Measurements from ENCODE around the gene CRYBG1. TPM values are rescaled to one million over a fixed set of nuclear protein-coding genes. Genes with fewer than 3 reads are reported as not detected.
"Not testable (repeated sequence)": the region's sequence is repeated elsewhere in the genome, so short reads cannot be mapped to it uniquely, and the experiment has no call there.

CRYBG1 gene
- total RNA-seq, 2 donors from 2014 or later = 37.4 to 50.7 TPM

- H3K9me3 Mint-ChIP-seq = peaks cover 2 to 3% of the 10 kb centered on the region in 2 donors
- no peak overlapping the region for H3K4me3 Mint-ChIP-seq
- ATAC-seq (replicated peaks in 1 of 2) (no peak), DNase-seq (no peak)
- H3K4me1 Mint-ChIP-seq (ENCODE audit: low read depth) = peaks cover 45% of the 10 kb centered on the region
- no peak overlapping the region for H3K27ac Mint-ChIP-seq
- peaks cover 18 to 46% of the 10 kb centered on the region in 2 donors for H3K36me3 Mint-ChIP-seq (ENCODE audit: insufficient read depth in 2 of 2)
- H3K27me3 Mint-ChIP-seq (ENCODE audit: low read depth) = no peaks in the 10 kb centered on the region
These were observed 195.2 kb downstream of the CRYBG1 start for GRCh38 chr6:106555767-106556166.

- DNase-seq (no peak), ATAC-seq (replicated peaks in 1 of 2) (no peak)
- no peak overlapping the region for H3K27ac Mint-ChIP-seq
- H3K4me1 Mint-ChIP-seq (ENCODE audit: low read depth) = peaks cover 52% of the 10 kb centered on the region
- H3K27me3 Mint-ChIP-seq (ENCODE audit: low read depth) = no peaks in the 10 kb centered on the region
- H3K9me3 Mint-ChIP-seq = no peaks in the 10 kb centered on the region
- H3K4me3 Mint-ChIP-seq = no peak overlapping the region
- H3K36me3 Mint-ChIP-seq (ENCODE audit: insufficient read depth in 2 of 2) = peaks cover 14 to 40% of the 10 kb centered on the region in 2 donors
These were observed 195.9 kb downstream of the CRYBG1 start for GRCh38 chr6:106556368-106556960.

GRCh38 chr6:106557837-106558236 is 197.3 kb downstream of the CRYBG1 start:
- no peak overlapping the region for H3K4me3 Mint-ChIP-seq
- H3K27ac Mint-ChIP-seq = peak overlapping the region; percentile 73
- H3K9me3 Mint-ChIP-seq = no peaks in the 10 kb centered on the region
- no peak for ATAC-seq (replicated peaks in 1 of 2)
- peaks cover 14 to 31% of the 10 kb centered on the region in 2 donors for H3K36me3 Mint-ChIP-seq (ENCODE audit: insufficient read depth in 2 of 2)
- no peaks in the 10 kb centered on the region for H3K27me3 Mint-ChIP-seq (ENCODE audit: low read depth)
- H3K4me1 Mint-ChIP-seq (ENCODE audit: low read depth) = peaks cover 48% of the 10 kb centered on the region
- no peak for DNase-seq

GRCh38 chr6:106558364-106558763 is 197.8 kb downstream of the CRYBG1 start:
- DNase-seq = no peak
- Mint-ChIP-seq H3K27ac (peak overlapping the region; percentile 73), H3K27me3 (ENCODE audit: low read depth) (no peaks in the 10 kb centered on the region), H3K36me3 (ENCODE audit: insufficient read depth in 2 of 2) (peaks cover 13 to 31% of the 10 kb centered on the region in 2 donors), H3K9me3 (no peaks in the 10 kb centered on the region), H3K4me1 (ENCODE audit: low read depth) (peaks cover 43% of the 10 kb centered on the region), H3K4me3 (no peak overlapping the region)
- no peak for ATAC-seq (replicated peaks in 1 of 2)

- Mint-ChIP-seq H3K4me1 (ENCODE audit: low read depth) (peaks cover 35% of the 10 kb centered on the region), H3K36me3 (ENCODE audit: insufficient read depth in 2 of 2) (peaks cover 9 to 22% of the 10 kb centered on the region in 2 donors)
- not testable (repeated sequence) for H3K27me3 Mint-ChIP-seq (ENCODE audit: low read depth); DNase-seq; H3K9me3 Mint-ChIP-seq; H3K27ac Mint-ChIP-seq; H3K4me3 Mint-ChIP-seq
- ATAC-seq (replicated peaks in 1 of 2) = peak; percentile 28 to 34
These were observed 199.1 kb downstream of the CRYBG1 start for GRCh38 chr6:106559659-106560058.

- no peak overlapping the region for H3K4me3 Mint-ChIP-seq
- H3K27ac Mint-ChIP-seq = peak overlapping the region; percentile 63
- no peaks in the 10 kb centered on the region for H3K9me3 Mint-ChIP-seq
- peaks cover 41% of the 10 kb centered on the region for H3K4me1 Mint-ChIP-seq (ENCODE audit: low read depth)
- ATAC-seq (replicated peaks in 1 of 2) = peak; percentile 57 to 62
- no peaks in the 10 kb centered on the region for H3K27me3 Mint-ChIP-seq (ENCODE audit: low read depth)
- DNase-seq = no peak
- peaks cover 4 to 20% of the 10 kb centered on the region in 2 donors for H3K36me3 Mint-ChIP-seq (ENCODE audit: insufficient read depth in 2 of 2)
These were observed 200.6 kb downstream of the CRYBG1 start for GRCh38 chr6:106560996-106561685.

- no peaks in the 10 kb centered on the region for H3K27me3 Mint-ChIP-seq (ENCODE audit: low read depth)
- DNase-seq = no peak
- no peak overlapping the region for H3K4me3 Mint-ChIP-seq
- peak overlapping the region; percentile 63 for H3K27ac Mint-ChIP-seq
- peaks cover 6 to 23% of the 10 kb centered on the region in 2 donors for H3K36me3 Mint-ChIP-seq (ENCODE audit: insufficient read depth in 2 of 2)
- ATAC-seq (replicated peaks in 1 of 2) = no peak
- H3K4me1 Mint-ChIP-seq (ENCODE audit: low read depth) = peaks cover 41% of the 10 kb centered on the region
- no peaks in the 10 kb centered on the region for H3K9me3 Mint-ChIP-seq
These were observed 201.3 kb downstream of the CRYBG1 start for GRCh38 chr6:106561686-106562405.

- Mint-ChIP-seq H3K36me3 (ENCODE audit: insufficient read depth in 2 of 2) (peaks cover 6 to 25% of the 10 kb centered on the region in 2 donors), H3K27ac (peak overlapping the region; percentile 55), H3K4me1 (ENCODE audit: low read depth) (peaks cover 50% of the 10 kb centered on the region), H3K4me3 (no peak overlapping the region), H3K9me3 (no peaks in the 10 kb centered on the region), H3K27me3 (ENCODE audit: low read depth) (no peaks in the 10 kb centered on the region)
- ATAC-seq (replicated peaks in 1 of 2) (no peak), DNase-seq (no peak)
These were observed 203.1 kb downstream of the CRYBG1 start for GRCh38 chr6:106563614-106564013.

- no peak overlapping the region for H3K27ac Mint-ChIP-seq
- H3K36me3 Mint-ChIP-seq (ENCODE audit: insufficient read depth in 2 of 2) = peaks cover 6 to 22% of the 10 kb centered on the region in 2 donors
- no peaks in the 10 kb centered on the region for H3K27me3 Mint-ChIP-seq (ENCODE audit: low read depth)
- H3K4me1 Mint-ChIP-seq (ENCODE audit: low read depth) = peaks cover 47% of the 10 kb centered on the region
- H3K4me3 Mint-ChIP-seq = no peak overlapping the region
- no peaks in the 10 kb centered on the region for H3K9me3 Mint-ChIP-seq
- no peak for ATAC-seq (replicated peaks in 1 of 2)
- DNase-seq = no peak
These were observed 204.0 kb downstream of the CRYBG1 start for GRCh38 chr6:106564476-106564875.

- no peak for DNase-seq
- peak in 1 of 2 donors; percentile 46 for ATAC-seq (replicated peaks in 1 of 2)
- peaks cover 29% of the 10 kb centered on the region for H3K4me1 Mint-ChIP-seq (ENCODE audit: low read depth)
- peak overlapping the region; percentile 72 for H3K27ac Mint-ChIP-seq
- H3K9me3 Mint-ChIP-seq = no peaks in the 10 kb centered on the region
- no peaks in the 10 kb centered on the region for H3K27me3 Mint-ChIP-seq (ENCODE audit: low read depth)
- H3K4me3 Mint-ChIP-seq = peak overlapping the region in 1 of 2 donors; percentile 13
- peaks cover 5 to 19% of the 10 kb centered on the region in 2 donors for H3K36me3 Mint-ChIP-seq (ENCODE audit: insufficient read depth in 2 of 2)
These were observed 208.0 kb downstream of the CRYBG1 start for GRCh38 chr6:106568530-106568929.

- no peaks in the 10 kb centered on the region for H3K27me3 Mint-ChIP-seq (ENCODE audit: low read depth)
- peaks cover 29% of the 10 kb centered on the region for H3K4me1 Mint-ChIP-seq (ENCODE audit: low read depth)
- no peak for ATAC-seq (replicated peaks in 1 of 2)
- no peak overlapping the region for H3K4me3 Mint-ChIP-seq
- H3K36me3 Mint-ChIP-seq (ENCODE audit: insufficient read depth in 2 of 2) = peaks cover 2 to 19% of the 10 kb centered on the region in 2 donors
- H3K27ac Mint-ChIP-seq = no peak overlapping the region
- no peak for DNase-seq
- no peaks in the 10 kb centered on the region for H3K9me3 Mint-ChIP-seq
These were observed 208.9 kb downstream of the CRYBG1 start for GRCh38 chr6:106569428-106569827.

GRCh38 chr6:106572436-106572835 is 211.9 kb downstream of the CRYBG1 start:
- Mint-ChIP-seq H3K9me3 (no peaks in the 10 kb centered on the region), H3K27me3 (ENCODE audit: low read depth) (no peaks in the 10 kb centered on the region), H3K27ac (no peak overlapping the region), H3K4me1 (ENCODE audit: low read depth) (peaks cover 16% of the 10 kb centered on the region), H3K4me3 (no peak overlapping the region), H3K36me3 (ENCODE audit: insufficient read depth in 2 of 2) (peaks cover 0 to 11% of the 10 kb centered on the region in 2 donors)
- no peak for DNase-seq
- no peak for ATAC-seq (replicated peaks in 1 of 2)

GRCh38 chr6:106572875-106573585 is 212.5 kb downstream of the CRYBG1 start:
- DNase-seq (no peak), ATAC-seq (replicated peaks in 1 of 2) (no peak)

More at GRCh38 chr6:106572875-106573585, 212.5 kb downstream of the CRYBG1 start:
- Mint-ChIP-seq H3K4me1 (ENCODE audit: low read depth) (peaks cover 14% of the 10 kb centered on the region), H3K9me3 (no peaks in the 10 kb centered on the region), H3K36me3 (ENCODE audit: insufficient read depth in 2 of 2) (peaks cover 0 to 9% of the 10 kb centered on the region in 2 donors), H3K27ac (no peak overlapping the region), H3K4me3 (no peak overlapping the region), H3K27me3 (ENCODE audit: low read depth) (no peaks in the 10 kb centered on the region)

All from activated T-cell treated with anti-CD3 and anti-CD28 coated beads, Interleukin-2, amount 50 U/mL, for 72 hours (primary cell).